GM12878 (cell line): ENCODE results near the gene TRIM62. TPM values are rescaled to one million over a fixed set of nuclear protein-coding genes. Genes with fewer than 3 reads are reported as not detected.

Experiments used
- ATAC-seq: fragments of 200-7000 bp; cut with Tn5 transposase; 3 replicates; pipeline ENCODE4 v1.9.1; 2020; ENCODE audit warnings: mild to moderate bottlenecking, moderate library complexity
- BruUV-seq: library from RNA; stranded (reverse); fragments of 400-500 nt; replicated peaks from 2 replicates; lab custom pipeline; 2021; lab: Mats Ljungman, UMichigan
- CTCF ChIA-PET: fragments of 300-600 bp; sonication (Branson Sonifier 250); formaldehyde crosslinking; extraction: SDS; loops from one replicate; lab custom pipeline; 2021; ENCODE audit warnings: inconsistent platforms; lab: Yijun Ruan, JAX
- POLR2A ChIA-PET: fragments of 350-600 bp; formaldehyde crosslinking; extraction: SDS; loops from one replicate; lab custom pipeline; 2021; ENCODE audit warnings: inconsistent platforms; lab: Charles Lee
- RAD21 ChIA-PET: fragments of 300-600 bp; sonication (Branson Sonifier 250); formaldehyde crosslinking; loops from one replicate; lab custom pipeline; 2023; ENCODE audit warnings: antibody characterized with exemption; ENCODE audit not compliant: unreplicated experiment; lab: Charles Lee
- SMC1A ChIA-PET: fragments of 300-600 bp; sonication (Branson Sonifier 250); formaldehyde crosslinking; loops from one replicate; lab custom pipeline; 2023; ENCODE audit not compliant: unreplicated experiment, uncharacterized antibody; lab: Charles Lee
- DNase-seq: peaks from one replicate; pipeline ENCODE4 v3.0.0-alpha.2; 2011; ENCODE audit warnings: low read depth, low spot score
- FAIRE-seq: peaks from 3 replicates; lab custom pipeline; 2011; peaks lifted over from hg19 to GRCh38; lab: Jason Lieb, UNC
- H2AFZ ChIP-seq: 2 replicates; pipeline ENCODE4 v1.6.0; 2011; ENCODE audit warnings: low read depth, low read length, control low read depth; ENCODE audit not compliant: control insufficient read depth
- H3K27ac ChIP-seq: 2 replicates; pipeline ENCODE4 v1.5.1; 2011; ENCODE audit warnings: control low read depth; ENCODE audit not compliant: control insufficient read depth, insufficient read depth
- H3K27me3 ChIP-seq, 2 experiments: replicated peaks in 1 of 2; 2 replicates each; pipeline versions ENCODE4 v1.6.0 to v1.6.1; 2011; ENCODE audit warnings: low read length in 1 of 2; ENCODE audit not compliant: control insufficient read depth in 2 of 2, insufficient read depth in 2 of 2
- H3K36me3 ChIP-seq, 2 experiments: 2 replicates each; pipeline ENCODE4 v1.5.1; 2011; ENCODE audit warnings: low read length in 1 of 2; ENCODE audit not compliant: control insufficient read depth in 2 of 2, insufficient read depth in 2 of 2
- H3K4me1 ChIP-seq: 2 replicates; pipeline ENCODE4 v1.6.1; 2011; ENCODE audit warnings: mild to moderate bottlenecking, low read length, moderate library complexity, mixed read lengths; ENCODE audit not compliant: control insufficient read depth, insufficient read depth
- H3K4me2 ChIP-seq: 2 replicates; pipeline ENCODE4 v1.6.0; 2011; ENCODE audit warnings: control low read depth; ENCODE audit not compliant: control insufficient read depth, insufficient read depth
- H3K4me3 ChIP-seq: fragments of 200-600 bp; sonication (generic); 2 replicates; pipeline ENCODE4 v1.5.1; 2016
- H3K79me2 ChIP-seq: 2 replicates; pipeline ENCODE4 v1.6.0; 2011; ENCODE audit warnings: low read length; ENCODE audit not compliant: control insufficient read depth, insufficient read depth
- H3K9ac ChIP-seq: 2 replicates; pipeline ENCODE4 v1.8.0; 2011; ENCODE audit warnings: low read length, control low read depth, mixed read lengths; ENCODE audit not compliant: control insufficient read depth, insufficient read depth
- H3K9me3 ChIP-seq: replicated peaks from 3 replicates; pipeline ENCODE4 v1.5.1; 2011; ENCODE audit warnings: mild to moderate bottlenecking, low read length; ENCODE audit not compliant: control insufficient read depth, insufficient read depth
- H4K20me1 ChIP-seq: 2 replicates; pipeline ENCODE4 v1.6.0; 2011; ENCODE audit not compliant: control insufficient read depth, insufficient read depth
- BMI1 ChIP-seq: fragments of 450-650 bp; IDR thresholded peaks from 2 replicates; pipeline ENCODE4 v1.6.1; 2016; ENCODE audit warnings: mild to moderate bottlenecking, moderate library complexity, borderline replicate concordance
- CHD4 ChIP-seq: fragments of 200-600 bp; sonication (generic); IDR thresholded peaks from 2 replicates; pipeline ENCODE4 v1.6.1; 2016; ENCODE audit warnings: mild to moderate bottlenecking
- ESRRA ChIP-seq: IDR thresholded peaks from 2 replicates; pipeline ENCODE4 v1.6.1; 2012; ENCODE audit warnings: mild to moderate bottlenecking, low read length, improper control_type of control experiment
- FOXK2 ChIP-seq: fragments of 450-650 bp; IDR thresholded peaks from 2 replicates; pipeline ENCODE4 v1.6.1; 2017; ENCODE audit warnings: mild to moderate bottlenecking, moderate library complexity
- IKZF2 ChIP-seq, 2 experiments: fragments of 450-650 bp; IDR thresholded peaks; 2 replicates each; pipeline ENCODE4 v1.6.1; 2017; ENCODE audit warnings: mild to moderate bottlenecking in 2 of 2, moderate library complexity in 2 of 2
- MLLT1 ChIP-seq: fragments of 450-650 bp; IDR thresholded peaks from 2 replicates; pipeline ENCODE4 v1.6.1; 2016; ENCODE audit warnings: mild to moderate bottlenecking
- NR2C1 ChIP-seq: fragments of 450-650 bp; IDR thresholded peaks from 2 replicates; pipeline ENCODE4 v1.6.1; 2017; ENCODE audit warnings: antibody characterized with exemption, mild to moderate bottlenecking, moderate library complexity
- PAX8 ChIP-seq: fragments of 450-650 bp; IDR thresholded peaks from 2 replicates; pipeline ENCODE4 v1.6.1; 2017; ENCODE audit warnings: mild to moderate bottlenecking, moderate library complexity
- PKNOX1 ChIP-seq: fragments of 450-650 bp; IDR thresholded peaks from 2 replicates; pipeline ENCODE4 v1.6.1; 2016; ENCODE audit warnings: mild to moderate bottlenecking
- PML ChIP-seq: IDR thresholded peaks from 2 replicates; pipeline ENCODE4 v1.6.1; 2012; ENCODE audit warnings: low read length, inconsistent platforms
- RAD21 ChIP-seq: IDR thresholded peaks from 2 replicates; pipeline ENCODE4 v1.6.1; 2011; ENCODE audit warnings: mild to moderate bottlenecking, low read depth, low read length, moderate library complexity; ENCODE audit not compliant: insufficient read depth
- SIX5 ChIP-seq: IDR thresholded peaks from 2 replicates; pipeline ENCODE4 v1.6.1; 2011; ENCODE audit warnings: mild to moderate bottlenecking, low read depth, low read length, moderate library complexity; ENCODE audit not compliant: severe bottlenecking
- STAT1 ChIP-seq: fragments of 450-650 bp; conservative IDR thresholded peaks from 2 replicates; pipeline ENCODE4 v1.6.1; 2014; ENCODE audit warnings: antibody characterized with exemption, mild to moderate bottlenecking
- TAF1 ChIP-seq: IDR thresholded peaks from 2 replicates; pipeline ENCODE4 v1.6.1; 2011; ENCODE audit warnings: mild to moderate bottlenecking, low read depth, low read length, borderline replicate concordance
- TBL1XR1 ChIP-seq: IDR thresholded peaks from 2 replicates; pipeline ENCODE4 v1.6.1; 2012; ENCODE audit warnings: low read depth, low read length, improper control_type of control experiment
- TCF7 ChIP-seq: IDR thresholded peaks from 2 replicates; pipeline ENCODE4 v1.6.1; 2014; ENCODE audit warnings: antibody characterized with exemption, borderline replicate concordance
- WGBS: methylation state at CpG from one replicate; pipeline ENCODE4 v1.1.6; 2016; ENCODE audit warnings: low lambda C conversion rate; ENCODE audit not compliant: insufficient replicate concordance, insufficient coverage; ENCODE audit errors: missing lambda C conversion rate; 5-methylcytosine and 5-hydroxymethylcytosine counted together
- in situ Hi-C: fragments of 300-500 bp; cut with MboI; formaldehyde crosslinking; loops from 9 replicates; pipeline ENCODE4 v1.14.3; 2018; ENCODE audit warnings: mixed read lengths
- intact Hi-C: fragments of 100-400 bp; cut with micrococcal nuclease; formaldehyde crosslinking; loops from one replicate; pipeline ENCODE4 v1.14.2; 2022; ENCODE audit not compliant: unreplicated experiment
- polyA plus RNA-seq, 11 experiments: library from polyadenylated mRNA; depleted of rRNA in 4 of 11; unstranded in 6 of 11; stranded (reverse) in 5 of 11; fragments of >200 nt; fragmentation: Nextera tagmentation in 4 of 11; fragmentation: Illumina TruSeq in 1 of 11; extraction: Ambion mirVana in 4 of 11; extraction: Trizol in 1 of 11; gene quantifications; 1 replicate in 1 of 11; 2 replicates in 10 of 11; pipeline versions ENCODE4 v1.2.1 to v1.2.3, GENCODE V29; 2011 to 2016; ENCODE audit warnings: inconsistent platforms in 2 of 11, missing spikeins in 2 of 11, low read depth in 1 of 11
- total RNA-seq, 4 experiments: library from RNA; depleted of rRNA in 3 of 4; stranded (reverse); fragments of >200 nt in 3 of 4; fragmentation: Illumina TruSeq in 1 of 4; extraction: Trizol in 1 of 4; gene quantifications; 2 replicates each; pipeline versions ENCODE4 v1.2.1 to v1.2.3, GENCODE V29; 2013 to 2021
- TF ChIP-seq, protein P1 (sequence below): IDR thresholded peaks from 2 replicates; pipeline ENCODE4 v1.6.1; 2012; ENCODE audit warnings: low read depth, low read length, improper control_type of control experiment

TRIM62 gene
- total and polyA plus RNA-seq, 10 of the 15 experiments (the other 5 are each of a cell fraction or from before 2014, with no cell fraction given) = 0.52 to 4.2 (median 1.9) TPM

DNA sequence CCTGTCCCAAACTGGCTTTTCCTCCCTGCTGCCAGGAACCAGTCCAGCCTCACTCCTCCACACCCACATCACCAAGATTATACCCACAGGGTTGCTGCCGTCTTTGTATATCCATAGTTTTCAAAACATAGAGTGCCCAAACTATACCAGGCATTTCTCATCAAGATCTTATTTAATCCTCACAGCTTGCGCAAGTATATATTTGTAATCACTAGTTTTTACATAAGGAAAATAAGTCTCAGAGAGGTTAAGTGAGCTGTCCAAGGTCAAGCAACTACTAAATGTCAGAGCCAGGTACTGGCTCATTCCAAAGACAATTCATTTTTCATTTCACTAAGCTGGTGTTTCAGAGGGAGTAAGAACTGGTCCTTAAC lies 39.5 kb upstream of the TRIM62 start:
- RAD21 ChIA-PET = no interaction called here

More for the DNA sequence above, 39.5 kb upstream of the TRIM62 start:
- WGBS = 64% methylated on average over 2 of the region's 2 CpGs
- ChIA-PET SMC1A (no interaction called here), POLR2A (no interaction called here), CTCF (interaction anchor here (0.9 kb wide), 1 partner anchor 10 kb away, joined by 3 read pairs; no protein-coding TSS in a partner anchor)
- no peak for FAIRE-seq
- in situ Hi-C loops (no loop called here), intact Hi-C loops (no loop called here)
- Histone ChIP-seq H3K4me3 (no peak overlapping the region), H3K27ac (no peak overlapping the region), H3K79me2 (no peaks in the 10 kb centered on the region), H2AFZ (no peak overlapping the region), H3K27me3 (no peaks in the 10 kb centered on the region), H4K20me1 (no peaks in the 10 kb centered on the region), H3K9me3 (no peaks in the 10 kb centered on the region; the same call in none of the 3 replicates), H3K4me1 (no peaks in the 10 kb centered on the region), H3K36me3 (no peaks in the 10 kb centered on the region), H3K4me2 (no peak overlapping the region), H3K9ac (no peak overlapping the region)
- ATAC-seq = no peak
- no TSS peak for BruUV-seq
- no peak for DNase-seq
- TF ChIP-seq FOXK2 (no peak), ESRRA (no peak), RAD21 (no peak), TCF7 (no peak), TBL1XR1 (no peak), PAX8 (no peak), PKNOX1 (no peak), SIX5 (no peak), MLLT1 (no peak), CHD4 (no peak), TAF1 (no peak), NR2C1 (no peak), STAT1 (no peak), PML (no peak), BMI1 (no peak), IKZF2 (IDR thresholded peaks at IDR 0.05) (no peak)
- TF ChIP-seq, protein P1, sequence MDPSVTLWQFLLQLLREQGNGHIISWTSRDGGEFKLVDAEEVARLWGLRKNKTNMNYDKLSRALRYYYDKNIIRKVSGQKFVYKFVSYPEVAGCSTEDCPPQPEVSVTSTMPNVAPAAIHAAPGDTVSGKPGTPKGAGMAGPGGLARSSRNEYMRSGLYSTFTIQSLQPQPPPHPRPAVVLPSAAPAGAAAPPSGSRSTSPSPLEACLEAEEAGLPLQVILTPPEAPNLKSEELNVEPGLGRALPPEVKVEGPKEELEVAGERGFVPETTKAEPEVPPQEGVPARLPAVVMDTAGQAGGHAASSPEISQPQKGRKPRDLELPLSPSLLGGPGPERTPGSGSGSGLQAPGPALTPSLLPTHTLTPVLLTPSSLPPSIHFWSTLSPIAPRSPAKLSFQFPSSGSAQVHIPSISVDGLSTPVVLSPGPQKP = no peak
